GM19372 (cell line): ENCODE data around the gene SPTBN4.
"Not testable (repeated sequence)": the region's sequence is repeated elsewhere in the genome, so short reads cannot be mapped to it uniquely, and the experiment has no call there.

Source experiments
- ATAC-seq: cut with Tn5 transposase; IDR thresholded peaks from one replicate; pipeline ENCODE4 v1.9.1; 2021; ENCODE audit warnings: mild to moderate bottlenecking, low read depth, moderate library complexity; ENCODE audit not compliant: unreplicated experiment

Gene SPTBN4

GRCh38 chr19:40525234-40526051 lies 58.6 kb downstream of the SPTBN4 start:
- no peak for ATAC-seq

GRCh38 chr19:40528078-40528477 lies 61.3 kb downstream of the SPTBN4 start:
- no peak for ATAC-seq

GRCh38 chr19:40528533-40529092 lies 61.8 kb downstream of the SPTBN4 start:
- no peak for ATAC-seq

- no peak for ATAC-seq
Observed at GRCh38 chr19:40529093-40529954, 62.5 kb downstream of the SPTBN4 start.

DNA sequence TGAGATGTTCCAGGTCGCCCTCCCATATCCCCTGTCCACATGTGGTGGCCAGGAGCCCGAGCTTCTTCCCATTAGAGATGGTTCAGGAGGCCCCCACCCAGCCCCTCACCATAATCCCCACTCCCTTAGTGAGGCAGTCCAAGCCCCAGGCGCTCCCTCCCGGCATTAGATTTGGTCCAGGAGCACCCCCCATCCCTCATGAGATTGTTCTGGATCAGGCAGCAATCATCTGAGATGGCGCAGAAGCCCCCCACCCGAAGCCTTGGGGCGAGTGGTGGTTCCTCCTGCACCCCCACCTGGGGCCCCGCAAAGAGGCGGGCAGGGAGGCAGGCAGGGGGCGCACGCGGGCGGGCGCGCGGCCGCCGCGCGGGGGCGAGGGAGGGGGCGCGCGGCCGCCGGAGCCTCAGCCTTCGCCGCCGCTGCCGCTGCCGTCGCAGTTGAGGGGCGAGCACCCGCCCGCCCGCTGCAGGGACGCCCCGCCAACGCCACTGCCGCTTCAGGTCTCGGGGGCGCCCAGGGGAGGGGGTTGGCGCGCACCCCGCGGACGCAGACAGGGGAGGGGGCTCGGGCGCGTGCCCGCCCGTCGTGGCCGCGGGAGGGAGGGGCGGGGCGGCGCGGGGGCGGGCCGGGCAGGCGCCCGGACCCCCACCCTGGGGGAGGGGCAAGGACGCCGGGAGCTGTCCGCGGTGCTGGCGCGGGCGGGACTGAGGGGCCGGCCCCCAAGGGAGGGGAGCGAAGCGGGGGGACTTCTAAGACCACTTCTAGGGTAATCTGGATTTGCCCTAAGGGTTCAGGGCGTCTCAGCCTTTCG lies 63.5 kb downstream of the SPTBN4 start:
- ATAC-seq, result no peak

GRCh38 chr19:40533508-40533907 lies 66.7 kb downstream of the SPTBN4 start:
- no peak for ATAC-seq

DNA sequence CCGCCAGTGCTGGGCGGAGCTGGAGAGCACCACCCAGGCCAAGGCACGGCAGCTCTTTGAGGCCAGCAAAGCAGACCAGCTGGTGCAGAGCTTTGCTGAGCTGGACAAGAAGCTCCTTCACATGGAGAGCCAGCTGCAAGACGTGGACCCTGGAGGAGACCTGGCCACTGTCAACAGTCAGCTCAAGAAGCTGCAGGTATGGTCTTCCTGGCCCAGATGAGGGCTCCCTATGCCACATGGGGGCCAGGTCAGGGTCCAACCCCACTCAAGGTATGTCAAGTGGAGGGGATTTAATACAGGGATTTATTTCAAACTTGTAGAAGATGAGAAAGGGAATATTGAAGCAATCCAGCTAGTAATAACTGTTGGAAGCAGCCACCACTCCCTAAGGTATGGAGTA lies 67.3 kb downstream of the SPTBN4 start:
- ATAC-seq, result no peak

- ATAC-seq, result no peak
Observed at GRCh38 chr19:40539070-40539469, 72.3 kb downstream of the SPTBN4 start.

GRCh38 chr19:40542202-40542859 lies 75.5 kb downstream of the SPTBN4 start:
- no peak for ATAC-seq

DNA sequence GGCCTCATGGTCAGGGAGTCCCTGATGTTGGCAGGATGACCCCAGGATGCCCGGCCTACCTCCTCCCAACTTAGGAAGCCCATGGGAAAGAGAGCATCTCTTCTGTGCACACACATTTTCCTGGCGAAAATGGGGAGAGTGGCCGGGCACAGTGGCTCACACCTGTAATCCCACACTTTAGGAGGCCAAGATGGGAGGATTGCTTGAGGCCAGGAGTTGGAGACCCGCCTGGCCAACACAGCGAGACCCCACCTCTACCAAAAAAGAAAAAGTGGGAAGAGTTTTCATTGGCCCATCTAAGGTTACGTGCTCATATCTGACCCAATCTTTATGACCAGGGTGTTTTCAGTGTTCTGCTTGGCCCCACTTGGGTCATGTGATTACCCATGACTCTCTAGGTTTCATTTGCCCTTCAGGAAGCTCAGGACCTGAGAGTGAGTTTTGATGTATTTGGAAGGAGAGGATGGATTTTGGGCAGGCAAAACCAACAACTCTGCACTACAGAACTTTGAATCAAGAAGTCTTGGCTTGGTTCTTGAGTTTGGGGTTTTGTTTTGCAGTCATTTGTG lies 76.3 kb downstream of the SPTBN4 start:
- no peak for ATAC-seq

DNA sequence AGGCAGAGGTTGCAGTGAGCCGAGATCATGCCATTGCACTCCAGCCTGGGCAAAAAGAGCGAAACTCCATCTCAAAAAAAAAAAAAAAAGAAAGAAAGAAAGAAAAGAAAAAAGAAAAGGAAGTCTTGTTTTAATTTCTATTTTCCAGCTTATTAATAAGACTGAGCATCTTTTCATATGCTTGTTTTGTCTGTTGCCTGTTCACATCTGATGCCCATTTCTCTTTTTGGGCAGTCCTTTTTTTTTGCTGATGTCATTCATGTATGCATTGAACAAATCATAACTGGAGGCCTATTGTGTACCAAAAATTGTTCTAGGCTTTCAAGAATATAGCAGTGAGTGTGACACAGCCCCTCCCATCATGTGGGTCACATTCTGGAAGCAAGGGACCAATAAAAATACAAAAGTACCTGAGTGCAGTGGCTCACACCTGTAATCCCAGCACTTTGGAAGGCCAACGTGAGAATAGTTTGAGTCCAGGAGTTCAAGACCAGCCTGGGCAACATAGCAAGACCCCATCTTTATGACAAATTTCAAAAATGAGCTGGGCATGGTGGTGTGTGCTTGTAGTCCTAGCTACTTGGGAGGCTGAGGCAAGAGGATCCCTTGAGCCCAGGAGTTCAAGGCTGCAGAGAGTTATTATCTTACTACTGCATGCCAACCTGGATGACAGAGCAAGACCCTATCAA lies 79.5 kb downstream of the SPTBN4 start:
- ATAC-seq, result not testable (repeated sequence)

- ATAC-seq, result not testable (repeated sequence)
Observed at GRCh38 chr19:40547190-40547589, 80.4 kb downstream of the SPTBN4 start.

DNA sequence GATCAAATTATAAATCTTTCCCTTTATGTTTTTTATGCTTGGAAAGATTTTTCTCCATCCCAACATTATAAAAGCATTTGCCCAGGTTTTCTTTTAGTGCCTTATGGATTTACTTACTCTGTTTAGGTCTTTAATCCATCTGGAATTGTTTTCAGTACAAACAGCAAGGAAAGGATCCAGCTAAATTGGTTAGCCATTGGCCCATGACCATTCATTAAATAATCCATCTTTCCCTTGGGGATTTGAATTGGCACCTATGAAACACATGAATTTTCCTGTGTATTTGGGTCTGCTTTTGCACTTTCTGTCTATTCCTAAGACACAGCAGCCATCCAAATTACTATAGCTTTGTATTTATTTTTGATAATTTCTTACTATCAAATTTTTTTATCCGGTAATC lies 81.0 kb downstream of the SPTBN4 start:
- ATAC-seq, result no peak

GRCh38 chr19:40549007-40549708 lies 82.4 kb downstream of the SPTBN4 start:
- no peak for ATAC-seq

- ATAC-seq, result no peak
Observed at GRCh38 chr19:40550951-40551350, 84.2 kb downstream of the SPTBN4 start.

DNA sequence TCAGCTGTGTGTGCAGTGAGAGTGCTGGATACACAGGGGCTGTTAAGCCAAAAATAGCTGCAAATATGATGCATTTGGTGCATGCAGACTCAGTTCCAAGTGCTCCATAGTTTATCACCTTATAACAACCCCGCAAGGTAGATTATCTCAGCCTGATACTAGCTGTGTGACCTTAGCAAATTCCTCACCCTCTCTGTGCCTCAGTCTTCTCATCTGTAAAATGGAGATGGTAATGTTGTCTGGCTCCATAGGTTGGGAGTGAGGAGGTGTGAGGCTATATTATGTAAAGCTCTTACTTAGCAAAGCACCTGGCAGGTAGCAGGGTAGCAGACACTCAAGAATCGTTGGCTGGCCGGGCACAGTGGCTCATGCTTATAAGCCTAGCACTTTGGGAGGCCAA lies 86.0 kb downstream of the SPTBN4 start:
- ATAC-seq, result no peak

GRCh38 chr19:40553885-40554857 lies 87.4 kb downstream of the SPTBN4 start:
- ATAC-seq, result no peak
